Kidney tubule cell (primary cell): Measurements from ENCODE around the gene MED9.
A peak's percentile ranks its signal among the peaks of the same experiment; 100 is the strongest.
"Not testable (repeated sequence)": the region's sequence is repeated elsewhere in the genome, so short reads cannot be mapped to it uniquely, and the experiment has no call there.

Experiments
- DNase-seq: peaks from one replicate; pipeline ENCODE4 v3.0.0-alpha.2; 2018; ENCODE audit warnings: low spot score

The MED9 gene, protein sequence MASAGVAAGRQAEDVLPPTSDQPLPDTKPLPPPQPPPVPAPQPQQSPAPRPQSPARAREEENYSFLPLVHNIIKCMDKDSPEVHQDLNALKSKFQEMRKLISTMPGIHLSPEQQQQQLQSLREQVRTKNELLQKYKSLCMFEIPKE

DNA sequence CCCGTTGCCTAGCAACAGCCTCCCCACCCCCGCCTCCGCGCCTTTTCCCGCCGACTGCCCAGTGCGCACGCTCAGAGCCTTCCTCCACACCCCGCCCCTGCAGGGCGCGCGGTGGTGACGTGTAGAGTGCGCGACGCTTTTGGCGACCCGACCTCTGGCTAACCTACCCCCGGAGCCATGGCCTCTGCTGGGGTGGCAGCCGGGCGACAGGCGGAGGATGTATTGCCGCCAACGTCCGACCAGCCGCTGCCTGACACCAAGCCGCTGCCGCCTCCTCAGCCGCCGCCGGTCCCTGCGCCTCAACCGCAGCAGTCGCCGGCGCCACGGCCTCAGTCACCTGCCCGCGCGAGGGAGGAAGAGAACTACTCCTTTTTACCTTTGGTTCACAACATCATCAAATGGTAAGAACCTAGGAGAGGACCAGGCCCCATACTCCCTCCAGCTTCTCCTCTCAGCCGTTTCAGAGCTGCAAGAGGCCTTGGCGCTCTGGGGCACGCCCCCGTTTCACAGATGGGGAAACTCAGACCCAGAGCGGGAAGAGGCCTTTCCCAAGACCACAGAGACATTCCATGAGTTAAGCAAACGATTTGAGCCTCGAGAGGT, at the start of gene MED9:
MED9 (plus strand) TSS at position 136 of the 603 bp plus-strand sequence; CDS start at position 178, 42 bp downstream.
- peak; percentile 88 for DNase-seq

GRCh38 chr17:17429222-17429621, 47.6 kb upstream of the MED9 start:
- DNase-seq, result no peak

DNA sequence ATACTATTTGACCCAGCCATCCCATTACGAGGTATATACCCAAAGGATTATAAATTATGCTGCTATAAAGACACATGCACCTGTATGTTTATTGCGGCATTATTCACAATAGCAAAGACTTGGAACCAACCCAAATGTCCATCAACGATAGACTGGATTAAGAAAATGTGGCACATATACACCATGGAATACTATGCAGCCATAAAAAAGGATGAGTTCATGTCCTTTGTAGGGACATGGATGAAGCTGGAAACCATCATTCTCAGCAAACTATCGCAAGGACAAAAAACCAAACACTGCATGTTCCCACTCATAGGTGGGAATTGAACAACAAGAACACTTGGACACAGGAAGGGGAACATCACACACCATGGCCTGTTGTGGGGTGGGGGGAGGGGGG, 45.9 kb upstream of the MED9 start:
- DNase-seq, result not testable (repeated sequence)

GRCh38 chr17:17431605-17432004, 45.2 kb upstream of the MED9 start:
- DNase-seq, result no peak

GRCh38 chr17:17433000-17433703, 43.6 kb upstream of the MED9 start:
- no peak for DNase-seq

GRCh38 chr17:17434477-17434876, 42.3 kb upstream of the MED9 start:
- no peak for DNase-seq

GRCh38 chr17:17435323-17435722, 41.5 kb upstream of the MED9 start:
- DNase-seq, result peak; percentile 63

GRCh38 chr17:17437461-17437860, 39.3 kb upstream of the MED9 start:
- no peak for DNase-seq

GRCh38 chr17:17437893-17438292, 38.9 kb upstream of the MED9 start:
- no peak for DNase-seq

DNA sequence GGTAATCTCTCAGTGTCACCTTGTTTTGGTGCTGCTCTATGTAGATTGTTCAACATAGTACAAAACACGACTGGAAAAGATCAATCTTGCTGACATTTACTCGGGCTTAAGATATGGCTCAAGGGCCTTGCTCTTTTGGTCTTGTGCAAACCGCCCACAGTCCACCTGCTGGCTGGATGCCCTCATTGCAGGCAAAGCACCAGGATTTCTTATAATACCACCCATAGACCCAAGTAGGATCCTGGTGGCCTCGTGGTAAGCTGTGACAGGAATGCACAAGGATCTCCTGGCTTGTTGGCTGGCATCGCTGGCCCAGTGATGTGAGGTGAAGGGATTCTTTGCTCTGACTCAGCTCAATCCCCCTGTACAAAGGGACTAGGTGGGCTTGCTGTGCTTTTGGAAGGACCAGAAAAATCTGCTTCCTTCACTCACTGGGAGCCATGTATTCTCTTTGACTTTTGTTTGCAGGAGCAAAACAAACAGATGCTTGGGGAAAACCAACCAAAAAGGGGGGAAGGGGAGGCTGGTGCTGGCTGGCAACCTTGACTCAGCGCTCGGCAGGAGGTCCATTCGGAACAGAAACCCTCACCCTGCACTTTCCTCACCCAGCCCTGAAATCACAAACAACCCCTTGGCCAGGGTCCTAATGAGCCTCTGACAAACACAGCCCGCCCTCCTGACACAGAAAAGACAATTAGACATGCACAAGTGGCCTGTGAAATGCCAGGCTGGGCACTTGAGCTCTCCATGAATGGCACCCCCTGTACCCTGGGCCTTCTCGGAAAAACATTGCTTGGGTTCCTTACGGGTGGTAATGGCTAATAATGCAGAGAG, 36.6 kb upstream of the MED9 start:
- DNase-seq, result peak; percentile 80

GRCh38 chr17:17440938-17441675, 35.7 kb upstream of the MED9 start:
- no peak for DNase-seq

- DNase-seq, result no peak
These were observed 33.6 kb upstream of the MED9 start for GRCh38 chr17:17443173-17443572.

- peak; percentile 14 for DNase-seq
These were observed 31.4 kb upstream of the MED9 start for GRCh38 chr17:17445296-17445924.

- peak; percentile 99 for DNase-seq
These were observed 30.7 kb upstream of the MED9 start for GRCh38 chr17:17445925-17446665.

- no peak for DNase-seq
These were observed 30.1 kb upstream of the MED9 start for GRCh38 chr17:17446666-17447155.

GRCh38 chr17:17447264-17447663, 29.5 kb upstream of the MED9 start:
- no peak for DNase-seq

GRCh38 chr17:17448076-17448475, 28.7 kb upstream of the MED9 start:
- peak; percentile 84 for DNase-seq

GRCh38 chr17:17448723-17449122, 28.1 kb upstream of the MED9 start:
- no peak for DNase-seq

GRCh38 chr17:17453088-17453487, 23.7 kb upstream of the MED9 start:
- DNase-seq, result no peak

DNA sequence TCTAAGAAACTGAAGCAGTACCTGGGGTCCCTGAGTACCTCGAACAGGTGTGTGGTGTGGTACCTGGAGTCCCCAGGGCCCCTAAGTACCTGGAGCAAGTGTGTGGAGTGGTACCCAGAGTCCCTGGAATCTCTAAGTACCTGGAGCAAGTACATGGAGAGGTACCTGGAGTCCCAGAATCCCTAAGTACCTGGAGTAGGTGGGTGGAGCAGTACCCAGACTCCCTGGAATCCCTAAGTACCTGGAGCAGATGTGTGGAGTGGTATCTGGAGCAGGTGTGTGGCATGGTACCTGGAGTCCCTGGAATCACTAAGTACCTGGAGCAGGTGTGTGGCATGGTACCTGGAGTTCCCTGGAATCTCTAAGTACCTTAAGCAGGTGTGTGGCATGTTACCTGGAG, 22.5 kb upstream of the MED9 start:
- no peak for DNase-seq

GRCh38 chr17:17454700-17455099, 22.1 kb upstream of the MED9 start:
- not testable (repeated sequence) for DNase-seq
